BE2C (cell line): ENCODE measurements around the gene LDLRAD4.

Source experiments
- DNase-seq: peaks from one replicate; pipeline ENCODE4 v3.0.0-alpha.2; 2020
- H3K27me3 ChIP-seq: fragments of 250-450 bp; sonication (Bioruptor Pico); 2 replicates; pipeline ENCODE4 v1.5.1; 2020; ENCODE audit warnings: mild to moderate bottlenecking
- H3K36me3 ChIP-seq: fragments of 250-450 bp; sonication (Bioruptor Pico); 2 replicates; pipeline ENCODE4 v1.5.1; 2020; ENCODE audit warnings: mild to moderate bottlenecking
- H3K4me1 ChIP-seq: fragments of 250-450 bp; sonication (Bioruptor Pico); 2 replicates; pipeline ENCODE4 v1.5.1; 2020
- H3K4me3 ChIP-seq: 2 replicates; pipeline ENCODE4 v1.5.1; 2011; ENCODE audit warnings: low read depth, low read length
- H3K9me3 ChIP-seq: fragments of 250-450 bp; sonication (Bioruptor Pico); 2 replicates; pipeline ENCODE4 v1.5.1; 2020
- TF ChIP-seq, protein P1 (sequence below): IDR thresholded peaks from 2 replicates; pipeline ENCODE4 v1.5.1; 2012; ENCODE audit warnings: mild to moderate bottlenecking, low read depth, low read length

LDLRAD4 gene

DNA sequence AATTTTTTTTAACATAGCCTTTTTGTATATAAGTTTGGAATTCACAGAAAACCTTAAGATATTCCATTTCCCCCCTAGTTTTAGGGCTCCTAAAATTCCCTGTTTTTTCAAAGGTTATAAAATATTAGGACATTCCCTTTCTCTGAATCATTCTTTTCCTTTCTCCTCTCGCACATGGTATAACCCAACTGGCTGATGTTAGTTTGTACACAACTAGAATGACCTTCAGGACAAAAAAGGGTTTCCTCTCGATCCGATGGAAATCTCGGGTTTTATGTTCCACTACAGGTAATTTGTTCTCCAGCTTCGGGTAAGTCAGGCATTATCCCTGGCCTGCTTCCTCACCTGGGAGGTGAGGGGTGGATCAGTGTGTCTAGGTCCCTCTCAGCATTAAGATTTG is 215.1 kb downstream of the LDLRAD4 start:
- no peaks in the 10 kb centered on the region for H3K27me3 ChIP-seq
- DNase-seq: no peak
- no peaks in the 10 kb centered on the region for H3K36me3 ChIP-seq
- TF ChIP-seq, protein P1, sequence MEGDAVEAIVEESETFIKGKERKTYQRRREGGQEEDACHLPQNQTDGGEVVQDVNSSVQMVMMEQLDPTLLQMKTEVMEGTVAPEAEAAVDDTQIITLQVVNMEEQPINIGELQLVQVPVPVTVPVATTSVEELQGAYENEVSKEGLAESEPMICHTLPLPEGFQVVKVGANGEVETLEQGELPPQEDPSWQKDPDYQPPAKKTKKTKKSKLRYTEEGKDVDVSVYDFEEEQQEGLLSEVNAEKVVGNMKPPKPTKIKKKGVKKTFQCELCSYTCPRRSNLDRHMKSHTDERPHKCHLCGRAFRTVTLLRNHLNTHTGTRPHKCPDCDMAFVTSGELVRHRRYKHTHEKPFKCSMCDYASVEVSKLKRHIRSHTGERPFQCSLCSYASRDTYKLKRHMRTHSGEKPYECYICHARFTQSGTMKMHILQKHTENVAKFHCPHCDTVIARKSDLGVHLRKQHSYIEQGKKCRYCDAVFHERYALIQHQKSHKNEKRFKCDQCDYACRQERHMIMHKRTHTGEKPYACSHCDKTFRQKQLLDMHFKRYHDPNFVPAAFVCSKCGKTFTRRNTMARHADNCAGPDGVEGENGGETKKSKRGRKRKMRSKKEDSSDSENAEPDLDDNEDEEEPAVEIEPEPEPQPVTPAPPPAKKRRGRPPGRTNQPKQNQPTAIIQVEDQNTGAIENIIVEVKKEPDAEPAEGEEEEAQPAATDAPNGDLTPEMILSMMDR: no peak
- H3K9me3 ChIP-seq: no peaks in the 10 kb centered on the region
- no peak overlapping the region for H3K4me3 ChIP-seq
- no peaks in the 10 kb centered on the region for H3K4me1 ChIP-seq

DNA sequence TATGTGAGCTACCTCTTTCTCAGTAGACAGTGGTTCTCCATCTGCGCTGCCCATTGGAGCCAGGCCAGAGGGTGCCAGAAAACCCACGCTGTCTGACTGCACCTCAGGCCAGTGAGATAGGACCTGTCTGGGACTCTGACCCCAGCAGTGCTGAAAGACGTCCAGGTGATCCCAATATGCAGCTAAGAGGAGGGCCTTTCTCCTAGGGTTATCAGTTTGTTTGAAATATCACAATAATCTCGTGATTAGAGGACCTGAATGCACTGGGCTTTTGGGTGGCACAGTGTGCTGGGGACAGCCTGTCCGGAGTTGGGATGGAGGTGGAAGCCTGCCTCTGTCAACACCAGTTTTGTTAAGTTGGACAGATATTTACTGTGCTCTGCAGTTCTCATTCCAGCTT is 216.3 kb downstream of the LDLRAD4 start:
- DNase-seq: no peak
- TF ChIP-seq, protein P1: no peak
- no peaks in the 10 kb centered on the region for H3K27me3 ChIP-seq
- H3K4me3 ChIP-seq: no peak overlapping the region
- no peaks in the 10 kb centered on the region for H3K36me3 ChIP-seq
- no peaks in the 10 kb centered on the region for H3K4me1 ChIP-seq
- H3K9me3 ChIP-seq: no peaks in the 10 kb centered on the region

- H3K4me1 ChIP-seq: no peaks in the 10 kb centered on the region
- no peak for DNase-seq
- TF ChIP-seq, protein P1: no peak
- no peaks in the 10 kb centered on the region for H3K36me3 ChIP-seq
- H3K4me3 ChIP-seq: no peak overlapping the region
- no peaks in the 10 kb centered on the region for H3K27me3 ChIP-seq
- H3K9me3 ChIP-seq: no peaks in the 10 kb centered on the region
Observed at GRCh38 chr18:13435586-13436333, 217.2 kb downstream of the LDLRAD4 start.

- no peaks in the 10 kb centered on the region for H3K4me1 ChIP-seq
Observed at GRCh38 chr18:13436576-13436975, 218.0 kb downstream of the LDLRAD4 start.

GRCh38 chr18:13437034-13437433 is 218.5 kb downstream of the LDLRAD4 start:
- no peak overlapping the region for H3K4me3 ChIP-seq
- H3K4me1 ChIP-seq: no peaks in the 10 kb centered on the region
- H3K27me3 ChIP-seq: no peaks in the 10 kb centered on the region
- no peaks in the 10 kb centered on the region for H3K9me3 ChIP-seq
- DNase-seq: no peak
- no peaks in the 10 kb centered on the region for H3K36me3 ChIP-seq
- TF ChIP-seq, protein P1: no peak

More at GRCh38 chr18:13436576-13436975, 218.0 kb downstream of the LDLRAD4 start:
- Histone ChIP-seq H3K9me3 (no peaks in the 10 kb centered on the region), H3K36me3 (no peaks in the 10 kb centered on the region), H3K4me3 (no peak overlapping the region), H3K27me3 (no peaks in the 10 kb centered on the region)
- TF ChIP-seq, protein P1: no peak
- no peak for DNase-seq

- Histone ChIP-seq H3K4me1 (no peaks in the 10 kb centered on the region), H3K4me3 (no peak overlapping the region)
Observed at GRCh38 chr18:13437796-13438506, 219.4 kb downstream of the LDLRAD4 start.

More at GRCh38 chr18:13437796-13438506, 219.4 kb downstream of the LDLRAD4 start:
- Histone ChIP-seq H3K36me3 (no peaks in the 10 kb centered on the region), H3K9me3 (no peaks in the 10 kb centered on the region), H3K27me3 (no peaks in the 10 kb centered on the region)
- TF ChIP-seq, protein P1: no peak
- no peak for DNase-seq
